SIG-M5 treated with dmso at 0.1 percent for 504 hours (cell line): Measurements from ENCODE around the gene IPO4.

Experiments used
- DNase-seq: peaks from one replicate; lab custom pipeline; 2025; ENCODE audit not compliant: unreplicated experiment; lab: John Stamatoyannopoulos, UW

The IPO4 gene

GRCh38 chr14:24132061-24132685 is 56.4 kb downstream of the IPO4 start:
- no peak for DNase-seq

GRCh38 chr14:24131549-24131966 is 57.1 kb downstream of the IPO4 start:
- DNase-seq, result no peak

- no peak for DNase-seq
Observed at GRCh38 chr14:24130717-24131548, 57.7 kb downstream of the IPO4 start.

- peak; percentile 56 for DNase-seq
Observed at GRCh38 chr14:24130380-24130716, 58.3 kb downstream of the IPO4 start, which contains the start of gene FITM1. FITM1 (plus strand) TSS chr14:24130659; CDS start chr14:24131564, 905 bp downstream.
